Glomerular visceral epithelial cell (primary cell): ENCODE measurements around the gene KRTAP9-4.
A peak's percentile ranks its signal among the peaks of the same experiment; 100 is the strongest.
"Not testable (repeated sequence)": the region's sequence is repeated elsewhere in the genome, so short reads cannot be mapped to it uniquely, and the experiment has no call there.

Experiments used
- DNase-seq: peaks from one replicate; pipeline ENCODE4 v3.0.0-alpha.2; 2016; ENCODE audit errors: extremely low spot score

KRTAP9-4 gene

DNA sequence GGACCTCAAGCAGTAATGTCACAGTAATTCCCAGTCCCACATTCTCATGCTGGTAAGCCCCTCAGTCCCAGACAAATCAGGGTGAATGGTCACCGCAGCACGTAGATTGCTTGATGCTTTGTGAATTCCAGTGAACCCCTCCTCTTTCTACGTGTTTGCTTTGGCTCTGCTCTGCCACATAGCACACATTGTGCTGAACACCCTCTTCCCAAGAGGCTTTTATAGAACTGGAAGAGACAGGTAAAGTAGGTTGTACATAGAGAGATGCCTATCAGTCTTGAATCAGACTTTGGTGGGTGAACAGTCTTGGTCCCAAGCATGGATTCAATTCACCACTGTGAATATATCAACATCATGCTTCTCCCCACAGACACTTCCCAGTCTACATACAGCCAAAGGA, 15.1 kb downstream of the KRTAP9-4 start:
- DNase-seq = no peak

- DNase-seq = no peak
These were observed 15.6 kb downstream of the KRTAP9-4 start, which contains the start of gene KRTAP9-6 for GRCh38 chr17:41265078-41265477. Gene KRTAP9-6 (plus strand): TSS chr17:41265378. CDS start chr17:41265378, 0 bp downstream.

GRCh38 chr17:41267711-41268110, 18.2 kb downstream of the KRTAP9-4 start:
- DNase-seq = no peak

DNA sequence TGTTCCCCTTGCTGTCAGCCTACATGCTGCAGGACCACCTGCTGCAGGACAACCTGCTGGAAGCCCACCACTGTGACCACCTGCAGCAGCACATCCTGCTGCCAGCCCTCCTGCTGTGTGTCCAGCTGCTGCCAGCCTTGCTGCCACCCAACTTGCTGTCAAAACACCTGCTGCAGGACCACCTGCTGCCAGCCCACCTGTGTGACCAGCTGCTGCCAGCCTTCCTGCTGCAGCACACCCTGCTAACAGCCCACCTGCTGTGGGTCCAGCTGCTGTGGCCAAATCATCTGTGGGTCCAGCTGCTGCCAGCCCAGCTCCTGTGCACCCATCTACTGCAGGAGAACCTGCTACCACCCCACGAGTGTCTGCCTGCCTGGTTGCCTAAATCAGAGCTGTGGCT, 21.8 kb downstream of the KRTAP9-4 start:
- DNase-seq = not testable (repeated sequence)

DNA sequence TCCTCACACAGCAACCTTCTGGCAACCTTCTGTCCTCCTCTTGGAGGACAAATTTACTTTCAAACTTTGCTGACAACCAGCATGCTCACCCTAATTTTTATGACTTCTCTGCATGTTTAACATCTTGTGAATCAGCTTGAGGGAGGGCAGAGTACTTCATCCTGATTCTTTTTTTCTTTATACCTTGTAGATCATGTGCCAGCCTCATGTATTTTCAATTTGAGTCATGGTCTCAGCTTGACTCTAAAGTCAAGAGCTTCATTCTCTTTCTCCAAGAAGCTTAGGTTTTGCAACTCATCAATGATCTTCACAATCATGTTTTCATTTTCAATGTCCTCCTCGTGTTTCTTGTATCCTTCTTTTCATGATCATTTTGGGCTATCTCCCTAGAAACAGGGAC, 22.4 kb downstream of the KRTAP9-4 start:
- DNase-seq = no peak

DNA sequence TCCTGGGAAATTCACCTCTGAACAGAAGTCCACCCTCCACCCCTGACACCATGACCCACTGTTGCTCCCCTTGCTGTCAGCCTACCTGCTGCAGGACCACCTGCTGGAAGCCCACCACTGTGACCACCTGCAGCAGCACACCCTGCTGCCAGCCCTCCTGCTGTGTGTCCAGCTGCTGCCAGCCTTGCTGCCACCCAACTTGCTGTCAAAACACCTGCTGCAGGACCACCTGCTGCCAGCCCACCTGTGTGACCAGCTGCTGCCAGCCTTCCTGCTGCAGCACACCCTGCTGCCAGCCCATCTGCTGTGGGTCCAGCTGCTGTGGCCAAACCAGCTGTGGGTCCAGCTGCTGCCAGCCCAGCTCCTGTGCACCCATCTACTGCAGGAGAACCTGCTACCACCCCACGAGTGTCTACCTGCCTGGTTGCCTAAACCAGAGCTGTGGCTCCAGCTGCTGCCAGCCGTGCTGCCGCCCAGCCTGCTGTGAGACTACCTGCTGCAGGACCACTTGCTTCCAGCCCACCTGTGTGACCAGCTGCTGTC, 26.2 kb downstream of the KRTAP9-4 start, which contains the start of gene KRTAP9-7:
KRTAP9-7 (plus strand) TSS at position 51 of the 543 bp plus-strand sequence; CDS start at position 51, 0 bp downstream.
- not testable (repeated sequence) for DNase-seq

- DNase-seq = peak; percentile 70
These were observed 28.9 kb downstream of the KRTAP9-4 start for GRCh38 chr17:41278176-41278955.

- DNase-seq = no peak
These were observed 34.6 kb downstream of the KRTAP9-4 start for GRCh38 chr17:41284043-41284442.

DNA sequence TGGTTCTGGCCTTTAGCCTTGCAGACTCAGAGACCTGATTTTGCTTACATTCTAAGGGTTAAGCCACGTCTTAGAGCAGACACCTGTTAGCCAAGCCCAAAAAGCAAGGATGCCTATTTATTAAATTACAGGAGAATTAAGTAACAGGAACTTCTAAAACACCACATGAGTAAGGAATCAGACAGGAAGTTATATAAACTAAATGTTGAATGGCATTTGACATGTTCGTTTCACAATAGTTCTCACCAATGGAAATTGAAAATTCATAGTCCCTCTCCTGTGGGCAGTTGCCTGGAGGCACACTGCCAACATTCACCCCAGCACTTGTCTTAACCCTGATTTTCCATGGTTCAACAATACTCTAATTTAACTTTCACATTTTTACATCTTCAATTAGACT, 35.1 kb downstream of the KRTAP9-4 start:
- no peak for DNase-seq

DNA sequence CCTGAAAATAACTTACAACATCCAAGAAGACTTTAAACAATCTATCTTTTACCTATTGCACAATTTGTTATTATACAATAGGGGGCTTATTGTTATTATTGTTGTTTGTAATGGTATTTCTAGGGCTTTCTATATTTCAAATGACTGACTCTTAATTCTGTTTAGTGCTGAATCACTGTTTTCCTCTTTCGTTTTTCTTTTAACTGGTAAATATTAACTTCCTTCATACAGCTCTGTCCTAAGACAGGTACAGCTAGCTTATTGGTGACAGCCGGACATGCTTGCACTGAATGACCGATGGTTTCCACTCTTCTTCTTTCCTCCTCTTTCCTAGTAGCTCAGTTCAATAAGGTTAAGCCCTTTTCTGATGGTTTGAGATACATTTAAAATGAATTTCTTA, 37.6 kb downstream of the KRTAP9-4 start:
- no peak for DNase-seq

DNA sequence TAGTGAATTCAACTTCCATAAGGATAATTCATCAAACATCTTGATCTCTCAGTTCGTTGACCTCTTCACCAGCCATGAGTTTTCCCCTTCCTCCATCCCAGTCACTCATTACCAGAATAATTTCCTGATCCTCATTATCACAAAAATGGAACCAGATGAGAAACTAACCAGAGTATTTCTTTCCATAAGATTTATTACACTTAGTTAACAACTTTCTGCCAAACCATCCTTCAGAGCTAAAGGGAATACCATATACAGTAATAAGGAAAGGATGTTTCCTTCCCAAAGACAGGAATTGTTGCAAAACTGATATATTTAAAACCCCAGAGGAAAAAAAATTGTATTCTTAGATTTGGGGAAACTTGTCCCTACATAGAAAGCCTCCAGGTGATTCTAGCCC, 44.5 kb downstream of the KRTAP9-4 start:
- no peak for DNase-seq

DNA sequence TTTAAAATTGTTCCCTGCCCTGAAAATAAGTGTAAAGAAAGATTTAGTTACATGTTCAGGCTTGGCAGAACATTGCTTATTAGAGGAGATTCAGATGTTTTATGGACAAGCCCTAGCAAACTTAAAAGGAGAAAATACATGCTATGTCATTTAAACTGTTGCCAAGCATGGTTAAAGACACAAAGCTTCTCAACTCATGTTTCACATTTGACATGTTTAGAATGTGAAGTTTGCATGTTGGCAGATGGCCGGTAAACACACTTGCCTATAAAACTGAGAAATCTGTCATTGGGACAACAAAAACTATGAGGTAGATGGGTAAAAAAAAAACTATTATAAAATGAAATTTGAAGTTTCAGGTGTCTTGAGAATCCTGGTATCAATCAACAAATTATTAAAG, 47.4 kb downstream of the KRTAP9-4 start:
- no peak for DNase-seq

DNA sequence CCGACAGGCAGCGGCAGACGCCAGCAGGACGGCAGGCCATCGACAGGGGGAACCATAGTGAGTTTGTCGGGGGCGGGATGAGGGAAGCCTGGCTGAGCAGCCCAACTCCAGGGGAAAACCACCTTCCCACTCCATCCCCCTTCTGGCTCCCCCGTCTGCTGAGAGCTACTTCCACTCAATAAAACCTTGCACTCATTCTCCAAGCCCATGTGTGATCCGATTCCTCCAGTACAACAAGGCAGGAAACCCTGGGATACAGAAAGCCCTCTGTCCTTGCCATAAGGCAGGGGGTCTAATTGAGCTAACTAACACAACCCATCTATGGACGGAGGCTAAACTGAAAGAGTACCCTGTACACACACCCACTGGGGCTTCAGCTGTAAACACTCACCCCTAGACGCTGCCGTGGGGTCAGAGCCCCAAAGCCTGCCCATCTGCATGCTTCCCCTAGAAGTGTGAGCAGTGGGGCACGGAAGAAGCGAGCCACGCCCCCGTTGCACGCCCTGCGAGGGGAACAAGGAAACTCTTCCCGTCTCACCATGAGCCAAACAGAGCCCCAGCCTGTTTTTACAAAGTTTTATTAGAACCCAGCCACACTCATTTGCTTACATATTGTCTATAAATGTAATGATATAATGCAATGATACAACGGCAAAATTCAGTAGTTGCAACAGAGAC, 49.1 kb downstream of the KRTAP9-4 start:
- DNase-seq = no peak
